Measurements from ENCODE around the gene MYH15. TPM values are rescaled to one million over a fixed set of nuclear protein-coding genes. Genes with fewer than 3 reads are reported as not detected.
A peak's percentile ranks its signal among the peaks of the same experiment; 100 is the strongest.

The MYH15 gene
- total RNA-seq, 4 donors from 2014 or later: not detected

DNA sequence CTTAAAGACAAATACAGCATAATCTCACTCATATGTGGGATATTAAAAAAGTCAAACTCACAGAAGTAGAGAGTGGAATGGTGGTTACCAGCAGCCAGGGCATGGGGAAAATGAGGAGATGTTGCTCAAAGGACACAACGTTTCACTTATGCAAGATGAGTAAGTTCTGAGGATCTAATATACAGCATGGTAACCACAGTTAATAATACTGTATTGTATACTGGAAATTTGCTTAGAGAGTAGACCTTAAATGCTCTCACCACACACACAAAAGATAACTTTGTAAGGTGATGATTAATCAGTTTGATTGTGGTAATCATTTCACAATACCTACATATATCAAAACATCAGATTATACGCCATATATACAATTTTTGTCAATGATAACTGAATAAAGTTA lies 60.0 kb downstream of the MYH15 start:
- ATAC-seq (ENCODE audit: low FRiP score) (no peak), DNase-seq (ENCODE audit: low spot score) (no peak)
- TF ChIP-seq, protein P1, sequence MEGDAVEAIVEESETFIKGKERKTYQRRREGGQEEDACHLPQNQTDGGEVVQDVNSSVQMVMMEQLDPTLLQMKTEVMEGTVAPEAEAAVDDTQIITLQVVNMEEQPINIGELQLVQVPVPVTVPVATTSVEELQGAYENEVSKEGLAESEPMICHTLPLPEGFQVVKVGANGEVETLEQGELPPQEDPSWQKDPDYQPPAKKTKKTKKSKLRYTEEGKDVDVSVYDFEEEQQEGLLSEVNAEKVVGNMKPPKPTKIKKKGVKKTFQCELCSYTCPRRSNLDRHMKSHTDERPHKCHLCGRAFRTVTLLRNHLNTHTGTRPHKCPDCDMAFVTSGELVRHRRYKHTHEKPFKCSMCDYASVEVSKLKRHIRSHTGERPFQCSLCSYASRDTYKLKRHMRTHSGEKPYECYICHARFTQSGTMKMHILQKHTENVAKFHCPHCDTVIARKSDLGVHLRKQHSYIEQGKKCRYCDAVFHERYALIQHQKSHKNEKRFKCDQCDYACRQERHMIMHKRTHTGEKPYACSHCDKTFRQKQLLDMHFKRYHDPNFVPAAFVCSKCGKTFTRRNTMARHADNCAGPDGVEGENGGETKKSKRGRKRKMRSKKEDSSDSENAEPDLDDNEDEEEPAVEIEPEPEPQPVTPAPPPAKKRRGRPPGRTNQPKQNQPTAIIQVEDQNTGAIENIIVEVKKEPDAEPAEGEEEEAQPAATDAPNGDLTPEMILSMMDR (IDR thresholded peaks at IDR 0.05): no peak

- TF ChIP-seq, protein P1 (IDR thresholded peaks at IDR 0.05): no peak
- no peak for ATAC-seq (ENCODE audit: low FRiP score)
- no peak for DNase-seq (ENCODE audit: low spot score)
Observed at GRCh38 chr3:108448593-108448992, 61.8 kb downstream of the MYH15 start.

GRCh38 chr3:108447096-108447847 lies 63.1 kb downstream of the MYH15 start:
- no peak for ATAC-seq (ENCODE audit: low FRiP score)
- DNase-seq (ENCODE audit: low spot score): no peak
- TF ChIP-seq, protein P1 (IDR thresholded peaks at IDR 0.05): no peak

DNA sequence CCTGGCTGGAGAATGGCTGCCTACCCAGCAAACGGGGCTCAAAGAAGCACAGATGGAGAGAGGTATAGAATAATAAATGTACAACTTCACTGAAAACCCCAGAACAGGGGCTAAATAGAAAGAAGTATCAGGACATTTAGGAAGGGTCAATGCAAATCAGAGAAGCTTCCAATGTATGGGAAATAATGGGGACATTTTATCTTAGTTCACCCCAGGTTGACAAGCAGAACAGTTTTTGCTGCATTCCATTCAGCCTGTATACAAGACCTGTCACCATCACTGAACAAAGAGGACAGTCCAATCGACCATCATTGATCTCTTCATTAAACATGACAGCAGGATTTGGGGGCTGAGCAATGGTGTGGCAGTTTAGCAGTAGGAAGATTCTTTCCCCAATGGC lies 68.1 kb downstream of the MYH15 start:
- ATAC-seq (ENCODE audit: low FRiP score) (no peak), DNase-seq (ENCODE audit: low spot score) (no peak)
- TF ChIP-seq, protein P1 (IDR thresholded peaks at IDR 0.05): no peak

DNA sequence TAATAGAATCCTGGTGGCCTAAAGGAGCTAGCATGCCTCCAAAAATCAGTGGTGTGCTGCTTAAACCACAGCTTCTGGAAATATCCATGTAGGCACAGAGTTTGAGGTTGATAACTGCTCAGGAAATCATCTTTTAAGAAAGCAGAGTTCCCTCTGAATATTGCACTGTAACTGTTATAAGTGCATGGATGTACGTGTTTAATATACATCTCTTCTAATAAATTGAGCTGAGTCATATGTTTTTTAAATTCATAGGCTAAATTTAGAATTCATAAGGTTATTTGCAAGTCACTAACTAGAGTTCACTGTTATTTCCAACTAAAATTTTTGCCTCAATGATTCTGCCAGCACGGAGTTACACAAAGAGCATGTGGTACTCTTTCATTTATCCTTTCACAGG lies 68.9 kb downstream of the MYH15 start:
- TF ChIP-seq, protein P1 (IDR thresholded peaks at IDR 0.05): no peak
- ATAC-seq (ENCODE audit: low FRiP score): no peak
- DNase-seq (ENCODE audit: low spot score): no peak

GRCh38 chr3:108441071-108441507 lies 69.3 kb downstream of the MYH15 start:
- peak; percentile 44 for ATAC-seq (ENCODE audit: low FRiP score)
- TF ChIP-seq, protein P1 (IDR thresholded peaks at IDR 0.05): no peak
- no peak for DNase-seq (ENCODE audit: low spot score)

DNA sequence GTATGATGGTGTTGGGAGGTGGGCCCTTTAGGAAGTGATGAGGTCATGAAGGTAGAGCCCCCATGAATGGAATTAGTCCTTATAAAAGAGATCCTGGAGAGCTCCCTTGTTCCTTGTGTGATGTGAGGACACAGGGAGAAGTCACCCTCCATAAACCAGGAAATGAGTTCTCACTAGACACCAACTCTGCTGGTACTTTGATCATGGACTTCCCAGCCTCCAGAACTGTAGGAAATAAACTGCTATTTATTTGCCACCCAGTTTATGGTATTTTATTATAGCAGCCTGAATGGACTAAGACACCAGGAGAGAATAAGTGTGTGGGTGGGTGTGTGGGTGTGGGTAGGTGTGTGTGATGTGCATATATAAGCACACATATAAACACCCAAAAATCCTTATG lies 71.9 kb downstream of the MYH15 start:
- ATAC-seq (ENCODE audit: low FRiP score): no peak
- DNase-seq (ENCODE audit: low spot score): no peak
- TF ChIP-seq, protein P1 (IDR thresholded peaks at IDR 0.05): no peak
